GM21526 (cell line): ENCODE measurements around the gene PRKCSH.
"Not testable (repeated sequence)": the region's sequence is repeated elsewhere in the genome, so short reads cannot be mapped to it uniquely, and the experiment has no call there.

Source experiments
- ATAC-seq: cut with Tn5 transposase; IDR thresholded peaks from one replicate; pipeline ENCODE4 v1.9.1; 2021; ENCODE audit warnings: moderate library complexity; ENCODE audit not compliant: unreplicated experiment, low FRiP score

The PRKCSH gene

GRCh38 chr19:11435057-11435832 is at the start of gene PRKCSH, which contains the start of gene ODAD3:
Gene PRKCSH (plus strand): TSS chr19:11435635. CDS start chr19:11436118, 483 bp downstream.
Gene ODAD3 (minus strand): TSS chr19:11435121. CDS start chr19:11435016, 105 bp downstream.
- peak; percentile 79 for ATAC-seq

GRCh38 chr19:11387162-11388034 is 48.0 kb upstream of the PRKCSH start:
- no peak for ATAC-seq

GRCh38 chr19:11390359-11390758 is 45.1 kb upstream of the PRKCSH start:
- ATAC-seq: no peak

- no peak for ATAC-seq
Measured at GRCh38 chr19:11390933-11391680, 44.3 kb upstream of the PRKCSH start.

- ATAC-seq: no peak
Measured at GRCh38 chr19:11397089-11397610, 38.3 kb upstream of the PRKCSH start.

GRCh38 chr19:11399667-11400066 is 35.8 kb upstream of the PRKCSH start:
- no peak for ATAC-seq

GRCh38 chr19:11400798-11401197 is 34.6 kb upstream of the PRKCSH start:
- no peak for ATAC-seq

GRCh38 chr19:11401808-11402543 is 33.5 kb upstream of the PRKCSH start:
- no peak for ATAC-seq

GRCh38 chr19:11404588-11405222 is 30.7 kb upstream of the PRKCSH start:
- no peak for ATAC-seq

- ATAC-seq: no peak
Measured at GRCh38 chr19:11405846-11406643, 29.4 kb upstream of the PRKCSH start.

- not testable (repeated sequence) for ATAC-seq
Measured at GRCh38 chr19:11406703-11407236, 28.7 kb upstream of the PRKCSH start.

- no peak for ATAC-seq
Measured at GRCh38 chr19:11408591-11408990, 26.8 kb upstream of the PRKCSH start.

- no peak for ATAC-seq
Measured at GRCh38 chr19:11410682-11411081, 24.8 kb upstream of the PRKCSH start.

GRCh38 chr19:11414544-11414943 is 20.9 kb upstream of the PRKCSH start:
- ATAC-seq: no peak

- ATAC-seq: no peak
Measured at GRCh38 chr19:11416346-11417052, 18.9 kb upstream of the PRKCSH start.

- no peak for ATAC-seq
Measured at GRCh38 chr19:11418094-11418548, 17.3 kb upstream of the PRKCSH start.
